Fibroblast of villous mesenchyme (primary cell): Measurements from ENCODE around the gene ZNF35. TPM values are rescaled to one million over a fixed set of nuclear protein-coding genes. Genes with fewer than 3 reads are reported as not detected.

Source experiments
- DNase-seq: peaks from one replicate; pipeline ENCODE4 v3.0.0-alpha.2; 2010; ENCODE audit warnings: low read depth
- H3K4me3 ChIP-seq: 2 replicates; pipeline ENCODE4 v1.5.1; 2011; ENCODE audit warnings: low read depth, mild to moderate bottlenecking, low read length
- total RNA-seq: library from RNA; depleted of rRNA; stranded (reverse); fragments of >200 nt; gene quantifications from 2 replicates; pipeline ENCODE4 v1.2.3, GENCODE V29; 2012
- TF ChIP-seq, protein P1 (sequence below): IDR thresholded peaks from 2 replicates; pipeline ENCODE4 v1.5.1; 2012; ENCODE audit warnings: low read depth, mild to moderate bottlenecking, low read length; ENCODE audit not compliant: insufficient read depth

Gene ZNF35
- total RNA-seq, 1 donor: 22.5 TPM

- no peak for DNase-seq
- H3K4me3 ChIP-seq: no peak overlapping the region
- TF ChIP-seq, protein P1, sequence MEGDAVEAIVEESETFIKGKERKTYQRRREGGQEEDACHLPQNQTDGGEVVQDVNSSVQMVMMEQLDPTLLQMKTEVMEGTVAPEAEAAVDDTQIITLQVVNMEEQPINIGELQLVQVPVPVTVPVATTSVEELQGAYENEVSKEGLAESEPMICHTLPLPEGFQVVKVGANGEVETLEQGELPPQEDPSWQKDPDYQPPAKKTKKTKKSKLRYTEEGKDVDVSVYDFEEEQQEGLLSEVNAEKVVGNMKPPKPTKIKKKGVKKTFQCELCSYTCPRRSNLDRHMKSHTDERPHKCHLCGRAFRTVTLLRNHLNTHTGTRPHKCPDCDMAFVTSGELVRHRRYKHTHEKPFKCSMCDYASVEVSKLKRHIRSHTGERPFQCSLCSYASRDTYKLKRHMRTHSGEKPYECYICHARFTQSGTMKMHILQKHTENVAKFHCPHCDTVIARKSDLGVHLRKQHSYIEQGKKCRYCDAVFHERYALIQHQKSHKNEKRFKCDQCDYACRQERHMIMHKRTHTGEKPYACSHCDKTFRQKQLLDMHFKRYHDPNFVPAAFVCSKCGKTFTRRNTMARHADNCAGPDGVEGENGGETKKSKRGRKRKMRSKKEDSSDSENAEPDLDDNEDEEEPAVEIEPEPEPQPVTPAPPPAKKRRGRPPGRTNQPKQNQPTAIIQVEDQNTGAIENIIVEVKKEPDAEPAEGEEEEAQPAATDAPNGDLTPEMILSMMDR: no peak
Measured at GRCh38 chr3:44642337-44642736, 6.2 kb upstream of the ZNF35 start.

DNA sequence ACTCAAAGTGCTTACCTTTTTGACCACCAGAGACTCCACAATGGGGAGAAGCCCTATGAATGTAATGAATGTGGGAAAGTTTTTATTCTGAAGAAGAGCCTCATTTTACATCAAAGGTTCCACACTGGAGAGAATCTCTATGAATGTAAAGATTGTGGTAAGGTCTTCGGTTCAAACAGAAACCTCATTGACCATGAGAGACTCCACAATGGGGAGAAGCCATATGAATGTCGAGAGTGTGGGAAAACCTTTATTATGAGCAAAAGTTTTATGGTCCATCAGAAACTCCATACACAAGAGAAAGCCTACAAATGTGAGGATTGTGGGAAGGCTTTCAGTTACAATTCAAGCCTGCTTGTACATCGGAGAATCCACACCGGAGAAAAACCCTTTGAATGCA is 5.5 kb upstream of the ZNF35 start:
- TF ChIP-seq, protein P1: no peak
- H3K4me3 ChIP-seq: no peak overlapping the region
- no peak for DNase-seq

GRCh38 chr3:44647771-44648170 is 761 bp upstream of the ZNF35 start:
- no peak overlapping the region for H3K4me3 ChIP-seq
- TF ChIP-seq, protein P1: no peak
- no peak for DNase-seq

DNA sequence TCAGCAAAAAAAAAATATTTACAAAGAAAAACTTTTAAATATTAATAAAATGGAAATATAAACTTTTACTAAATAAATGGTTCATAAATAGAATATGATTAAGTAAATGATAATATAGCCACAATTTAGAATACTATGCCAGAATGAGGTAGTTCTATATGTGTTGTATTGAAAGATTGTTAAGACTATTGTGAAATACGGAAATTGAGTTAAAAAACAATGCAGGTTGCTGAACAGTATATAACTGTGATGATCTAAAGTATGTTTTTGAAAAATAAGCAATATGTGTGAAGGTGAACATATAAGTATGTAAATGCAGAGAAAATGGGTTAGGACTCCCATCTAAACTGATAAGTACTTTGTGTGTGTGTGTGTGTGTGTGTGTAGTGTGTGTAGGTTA is 1.2 kb downstream of the ZNF35 start:
- TF ChIP-seq, protein P1: no peak
- peak overlapping the region; percentile 89 for H3K4me3 ChIP-seq
- DNase-seq: no peak

GRCh38 chr3:44654039-44654438 is 5.5 kb downstream of the ZNF35 start:
- DNase-seq: no peak
- TF ChIP-seq, protein P1: no peak
- no peak overlapping the region for H3K4me3 ChIP-seq

- TF ChIP-seq, protein P1: no peak
- no peak overlapping the region for H3K4me3 ChIP-seq
- DNase-seq: no peak
Measured at GRCh38 chr3:44659015-44659414, 10.5 kb downstream of the ZNF35 start.

DNA sequence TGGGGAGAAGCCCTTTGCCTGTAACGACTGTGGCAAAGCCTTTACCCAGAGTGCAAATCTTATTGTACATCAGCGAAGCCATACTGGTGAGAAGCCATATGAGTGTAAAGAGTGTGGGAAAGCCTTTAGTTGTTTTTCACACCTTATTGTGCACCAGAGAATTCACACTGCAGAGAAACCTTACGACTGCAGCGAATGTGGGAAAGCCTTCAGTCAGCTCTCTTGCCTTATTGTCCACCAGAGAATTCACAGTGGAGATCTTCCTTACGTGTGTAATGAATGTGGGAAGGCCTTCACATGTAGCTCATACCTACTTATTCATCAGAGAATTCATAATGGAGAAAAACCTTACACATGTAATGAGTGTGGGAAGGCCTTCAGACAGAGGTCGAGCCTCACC is 10.9 kb downstream of the ZNF35 start:
- TF ChIP-seq, protein P1: no peak
- no peak for DNase-seq
- H3K4me3 ChIP-seq: no peak overlapping the region
